ENCODE data around the gene MYH11.

MYH11 gene

DNA sequence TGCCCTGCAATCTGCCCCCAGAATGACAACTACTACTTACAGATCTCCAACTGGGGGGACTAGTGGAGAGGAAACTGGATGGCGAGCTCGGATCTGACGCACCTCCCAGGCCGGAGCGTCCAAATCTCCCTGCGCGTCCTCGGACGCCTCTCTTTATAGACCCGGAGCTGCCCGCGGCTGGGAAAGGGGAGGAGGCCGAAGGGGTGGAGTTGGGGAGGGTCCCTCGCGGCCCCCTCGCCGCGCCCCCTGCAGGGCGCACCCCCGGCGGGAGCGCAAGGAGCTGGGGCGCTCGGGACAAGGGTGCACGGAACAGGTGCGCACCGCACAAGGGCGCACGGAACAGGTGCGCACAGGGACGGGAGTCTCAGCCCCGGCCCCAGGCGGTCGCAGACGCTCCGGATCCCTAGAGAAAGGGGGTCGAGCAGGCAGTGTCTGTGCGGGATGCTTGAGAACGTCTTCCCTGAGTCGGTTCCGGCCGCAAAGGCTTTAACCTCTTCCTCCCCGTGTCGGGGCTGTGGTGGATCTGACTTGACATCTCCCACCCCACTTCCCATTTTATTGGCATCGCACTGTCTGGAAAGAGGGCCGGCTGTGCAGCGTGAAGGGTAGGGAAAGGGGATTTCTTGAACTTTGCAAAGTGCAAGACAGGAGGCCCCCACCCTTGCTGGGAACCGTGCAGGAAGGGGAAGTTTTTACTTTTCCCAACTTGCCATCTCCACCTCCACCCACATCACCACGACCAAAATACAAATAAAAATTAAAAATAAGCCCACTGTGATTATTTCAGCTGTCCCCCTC is at the start of gene MYH11:
MYH11 (minus strand) TSS at position 128 of the 798 bp plus-strand sequence. CDS start 18,776 bp downstream, outside the sequence.
- in situ Hi-C loops (cut with MboI; ENCODE audit: low sequenced_read_pairs) = no loop called here

- in situ Hi-C loops (cut with MboI; ENCODE audit: low sequenced_read_pairs) = no loop called here
Measured at GRCh38 chr16:15906439-15906838, 49.6 kb upstream of the MYH11 start.

DNA sequence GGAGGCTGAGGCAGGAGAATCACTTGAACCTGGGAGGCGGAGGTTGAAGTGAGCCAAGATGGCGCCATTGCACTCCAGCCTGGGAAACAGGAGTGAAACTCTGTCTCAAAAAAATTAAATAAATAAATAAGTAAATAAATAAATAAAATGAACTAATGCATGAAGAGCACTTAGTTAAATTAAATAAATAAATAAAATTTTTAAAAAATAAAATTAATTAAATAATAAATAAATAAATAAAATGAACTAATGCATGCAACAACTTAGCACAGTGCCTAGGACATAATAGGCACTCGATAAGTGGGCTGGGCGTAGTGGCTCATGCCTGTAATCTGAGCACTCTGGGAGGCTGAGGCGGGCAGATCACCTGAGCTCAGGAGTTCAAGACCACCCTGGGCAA is 47.1 kb upstream of the MYH11 start:
- in situ Hi-C loops (cut with MboI; ENCODE audit: low sequenced_read_pairs) = no loop called here

GRCh38 chr16:15900901-15901500 is 44.2 kb upstream of the MYH11 start:
- in situ Hi-C loops (cut with MboI; ENCODE audit: low sequenced_read_pairs) = no loop called here

DNA sequence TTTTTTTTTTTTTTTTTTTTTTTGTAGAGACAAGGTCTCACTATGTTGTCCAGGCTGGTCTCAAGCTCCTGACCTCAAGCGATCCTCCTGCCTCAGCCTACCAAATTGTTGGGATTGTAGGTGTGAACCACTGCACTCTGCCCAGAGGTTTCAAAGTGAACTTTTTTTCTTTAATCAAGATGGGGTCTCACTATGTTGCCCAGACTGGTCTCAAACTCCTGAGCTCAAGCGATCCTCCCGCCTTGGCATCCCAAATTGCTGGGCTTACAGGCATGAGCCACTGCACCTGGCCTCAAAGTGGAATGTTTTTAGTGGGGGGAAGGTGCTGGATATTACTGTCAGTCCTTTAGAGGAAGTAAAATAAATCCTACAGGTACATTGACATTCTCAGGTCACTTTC is 43.5 kb upstream of the MYH11 start:
- in situ Hi-C loops (cut with MboI; ENCODE audit: low sequenced_read_pairs) = no loop called here

GRCh38 chr16:15899538-15900100 is 42.8 kb upstream of the MYH11 start:
- in situ Hi-C loops (cut with MboI; ENCODE audit: low sequenced_read_pairs) = no loop called here

DNA sequence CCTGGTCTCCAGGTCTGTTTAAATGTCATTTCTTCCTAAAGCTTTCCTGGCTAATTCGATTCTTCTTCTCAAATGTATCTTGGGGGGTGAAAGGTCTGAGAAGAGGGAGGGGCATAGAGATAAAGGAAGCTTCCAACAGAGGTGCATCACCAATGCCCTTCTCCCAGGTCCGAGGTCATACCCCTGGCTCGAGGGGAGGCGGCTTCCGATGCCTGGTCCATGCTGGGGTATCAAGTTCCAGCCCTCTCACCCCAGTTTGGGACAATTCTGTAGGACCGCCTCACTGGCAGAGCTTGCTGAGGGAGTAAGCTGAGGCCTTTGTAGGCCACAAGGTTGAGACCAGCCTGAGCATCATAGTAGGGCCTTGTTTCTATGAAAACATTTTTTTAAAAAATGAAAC is 41.8 kb upstream of the MYH11 start:
- in situ Hi-C loops (cut with MboI; ENCODE audit: low sequenced_read_pairs) = no loop called here

DNA sequence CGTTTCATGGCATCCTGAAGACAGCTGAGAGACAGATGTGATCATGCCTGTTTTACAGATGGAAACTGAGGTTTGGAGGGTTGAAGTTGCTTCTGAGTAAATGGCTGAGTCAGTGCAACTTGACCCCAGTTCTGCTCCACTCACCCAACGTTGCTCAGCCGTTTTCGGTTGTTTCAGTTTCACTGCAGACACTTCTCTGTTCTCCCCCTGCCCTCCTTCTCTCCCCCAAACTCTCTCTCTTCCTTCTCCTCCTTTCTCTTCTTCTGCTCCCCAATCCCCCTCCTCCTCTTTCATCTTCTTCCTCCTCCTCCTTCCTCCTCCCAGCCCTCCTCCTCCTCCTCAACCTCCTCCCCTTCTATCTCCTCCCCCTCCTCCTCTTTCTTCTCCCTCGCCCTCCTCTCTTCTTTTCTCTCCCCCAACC is 41.0 kb upstream of the MYH11 start:
- in situ Hi-C loops (cut with MboI; ENCODE audit: low sequenced_read_pairs) = no loop called here

DNA sequence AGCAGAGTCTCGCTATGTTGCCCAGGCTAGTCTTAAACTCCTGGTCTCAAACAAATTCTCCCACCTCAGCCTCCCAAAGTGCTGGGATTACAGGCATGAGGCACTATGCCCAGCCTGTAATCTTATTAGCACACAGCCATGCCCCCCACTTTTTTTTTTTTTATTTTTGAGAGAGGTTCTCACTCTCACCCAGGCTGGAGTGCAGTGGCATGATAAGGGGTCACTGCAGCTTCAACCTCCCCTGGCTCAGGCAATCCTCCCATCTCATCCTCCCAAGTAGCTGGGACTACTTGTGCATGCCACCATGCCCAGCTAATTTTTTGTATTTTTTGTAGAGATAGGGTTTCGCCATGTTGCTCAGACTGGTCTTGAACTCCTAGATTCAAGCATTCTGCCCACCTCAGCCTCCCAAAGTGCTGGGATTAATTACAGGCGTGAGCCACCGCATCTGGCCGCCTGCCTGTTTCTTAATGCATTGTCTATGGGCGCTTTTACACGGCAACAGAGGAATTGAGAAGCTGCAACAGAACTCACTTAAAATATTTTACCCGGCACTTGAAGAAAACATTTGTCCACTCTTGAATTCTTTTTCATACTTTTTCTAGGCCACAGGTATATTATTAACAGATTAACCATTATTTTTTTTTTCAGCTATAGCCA is 40.4 kb upstream of the MYH11 start:
- in situ Hi-C loops (cut with MboI; ENCODE audit: low sequenced_read_pairs) = no loop called here

DNA sequence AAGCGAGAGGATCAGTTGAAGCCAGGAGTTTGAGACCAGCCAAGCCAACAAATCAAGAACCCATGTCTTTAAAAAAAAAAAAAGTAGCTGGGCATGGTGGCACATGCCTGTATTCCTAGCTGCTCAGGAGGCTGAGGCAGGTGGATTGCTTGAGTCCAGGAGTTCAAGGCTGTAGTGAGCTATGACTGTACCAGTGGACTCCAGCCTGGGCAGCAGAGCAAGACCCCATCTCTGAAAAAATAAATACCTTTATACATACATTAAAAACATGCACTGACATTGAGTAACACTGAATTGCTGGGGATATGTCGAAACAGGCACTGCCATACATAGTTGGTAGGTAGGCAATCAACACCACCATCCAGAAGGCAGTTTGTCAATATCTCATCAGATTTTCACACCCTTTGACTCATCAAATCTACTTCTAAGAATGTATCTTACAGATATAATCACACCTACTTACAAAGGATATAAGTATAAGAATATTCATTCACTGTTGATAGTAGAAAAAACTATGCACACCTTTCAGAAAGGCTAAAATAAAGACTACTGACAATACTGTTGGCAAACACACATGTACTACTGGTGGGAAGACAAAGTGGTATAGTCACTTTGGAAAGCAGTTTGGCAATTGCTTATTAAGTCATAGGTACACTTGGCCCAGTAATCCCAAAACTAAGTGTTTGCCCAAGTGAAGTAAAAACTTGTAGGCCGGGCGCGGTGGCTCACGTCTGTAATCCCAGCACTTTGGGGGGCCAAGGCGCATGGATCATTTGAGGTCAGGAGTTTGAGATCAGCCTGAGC is 37.9 kb upstream of the MYH11 start:
- in situ Hi-C loops (cut with MboI; ENCODE audit: low sequenced_read_pairs) = no loop called here

- in situ Hi-C loops (cut with MboI; ENCODE audit: low sequenced_read_pairs) = no loop called here
Measured at GRCh38 chr16:15891508-15891907, 34.7 kb upstream of the MYH11 start.

GRCh38 chr16:15888072-15888976 is 31.5 kb upstream of the MYH11 start, which contains the start of gene CEP20:
TSS of gene CEP20 (minus strand) at chr16:15888603. CDS start at chr16:15888585, 18 bp downstream.
- in situ Hi-C loops (cut with MboI; ENCODE audit: low sequenced_read_pairs) = no loop called here

- in situ Hi-C loops (cut with MboI; ENCODE audit: low sequenced_read_pairs) = no loop called here
Measured at GRCh38 chr16:15887283-15887682, 30.5 kb upstream of the MYH11 start.

DNA sequence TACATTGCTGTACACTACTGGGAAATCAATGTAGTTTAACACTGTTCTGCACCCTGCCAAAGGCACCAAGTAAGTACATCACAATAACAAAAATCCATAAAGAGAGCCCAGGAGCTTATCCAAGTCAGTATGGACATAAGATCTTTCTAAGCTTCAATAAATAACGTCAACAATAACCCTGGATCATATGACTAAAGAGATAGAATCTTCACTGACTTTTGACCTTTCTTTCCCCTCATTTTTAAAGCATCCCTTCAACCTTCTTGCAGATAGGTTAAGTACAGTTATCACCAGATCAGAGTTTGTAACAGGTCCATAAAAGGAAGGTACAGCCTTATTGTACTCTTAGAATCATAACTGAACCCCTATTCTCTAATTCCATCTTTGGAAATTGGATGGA is 29.2 kb upstream of the MYH11 start:
- in situ Hi-C loops (cut with MboI; ENCODE audit: low sequenced_read_pairs) = no loop called here

- in situ Hi-C loops (cut with MboI; ENCODE audit: low sequenced_read_pairs) = no loop called here
Measured at GRCh38 chr16:15885560-15886001, 28.8 kb upstream of the MYH11 start.

DNA sequence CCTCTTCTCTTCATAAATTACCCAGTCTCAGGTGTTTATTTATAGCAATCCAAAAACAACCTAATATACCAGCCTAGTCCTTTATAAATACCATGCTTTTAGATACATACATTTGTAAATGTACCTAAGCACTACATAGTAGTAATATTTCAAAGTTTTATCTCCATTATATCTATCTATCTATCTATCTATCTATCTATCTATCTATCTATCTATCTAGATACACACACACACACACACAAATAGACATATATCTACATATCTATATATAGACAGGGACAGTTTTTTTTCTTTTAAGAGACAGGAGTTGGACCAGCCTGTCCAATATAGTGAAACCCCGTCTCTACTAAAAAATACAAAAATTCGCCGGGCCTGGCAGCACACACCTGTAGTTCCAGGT is 25.7 kb upstream of the MYH11 start:
- in situ Hi-C loops (cut with MboI; ENCODE audit: low sequenced_read_pairs) = no loop called here

- in situ Hi-C loops (cut with MboI; ENCODE audit: low sequenced_read_pairs) = no loop called here
Measured at GRCh38 chr16:15881794-15882379, 25.1 kb upstream of the MYH11 start.

DNA sequence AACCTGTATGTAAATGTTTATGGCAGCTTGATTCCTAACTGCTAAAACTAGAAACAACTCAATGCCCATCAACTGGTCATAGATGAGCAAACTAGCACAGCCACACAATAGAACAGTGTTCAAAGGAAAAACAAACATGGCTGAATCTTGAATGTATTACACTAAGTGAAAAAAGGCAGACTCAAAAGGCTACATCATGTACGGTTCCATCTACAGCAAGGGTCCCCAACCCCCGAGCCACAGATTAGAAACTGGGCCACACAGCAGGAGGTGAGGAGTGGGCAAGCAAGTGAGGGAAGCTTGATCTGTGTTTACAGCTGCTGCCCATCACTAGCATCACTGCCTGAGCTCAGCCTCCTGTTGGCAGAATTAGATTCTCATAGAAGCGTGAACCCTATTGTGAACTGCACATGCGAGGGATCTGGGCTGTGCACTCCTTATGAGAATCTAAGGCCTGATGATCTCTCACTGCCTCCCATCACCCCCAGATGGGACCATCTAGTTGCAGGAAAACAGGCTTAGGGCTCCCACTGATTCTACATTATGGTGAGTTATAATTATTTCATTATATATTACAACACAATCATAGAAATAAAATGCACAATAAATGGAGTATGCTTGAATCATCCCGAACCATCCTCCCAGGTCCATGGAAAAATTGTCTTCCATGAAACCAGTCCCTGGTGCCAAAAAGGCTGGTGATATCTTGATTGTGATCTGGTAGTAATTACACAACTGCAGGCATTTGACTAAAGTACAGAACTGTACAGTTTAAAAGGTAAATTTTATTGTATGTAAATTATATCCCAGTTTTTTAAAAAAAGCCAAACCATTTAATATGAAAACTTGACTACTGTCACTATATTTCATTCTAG is 23.8 kb upstream of the MYH11 start:
- in situ Hi-C loops (cut with MboI; ENCODE audit: low sequenced_read_pairs) = no loop called here
